ENCODE measurements around the gene SMAD3.

- no peak for TF ChIP-seq CTCF (IDR thresholded peaks at IDR 0.05; ENCODE audit: low read depth, low read length, missing input control)
- TF ChIP-seq REST (IDR thresholded peaks at IDR 0.05) = no peak
- no peak for TF ChIP-seq RAD21 (IDR thresholded peaks at IDR 0.05)
- TF ChIP-seq RXRA (IDR thresholded peaks at IDR 0.05) = no peak
- TF ChIP-seq MAX (IDR thresholded peaks at IDR 0.05) = no peak
- no peak for TF ChIP-seq YY1 (IDR thresholded peaks at IDR 0.05)
- TF ChIP-seq EGR1 (IDR thresholded peaks at IDR 0.05; ENCODE audit: low read depth in 2 of 2) = no peak
- TF ChIP-seq ZBTB33 (IDR thresholded peaks at IDR 0.05) = no peak
- no peak for TF ChIP-seq SP1 (IDR thresholded peaks at IDR 0.05)
- TF ChIP-seq GABPA (IDR thresholded peaks at IDR 0.05 in 1 of 2, conservative IDR thresholded peaks at IDR 0.05 in 1 of 2) = no peak
- TF ChIP-seq TAF1 (conservative IDR thresholded peaks at IDR 0.05) = no peak
- no peak for TF ChIP-seq FOXA2 (IDR thresholded peaks at IDR 0.05)
- TF ChIP-seq NR2F2 (IDR thresholded peaks at IDR 0.05) = no peak
Measured at GRCh38 chr15:67067930-67068551, 2.6 kb downstream of the SMAD3 start.

Data from liver (tissue), 3 donors.